Measurements from ENCODE around the gene ITGAL.

Gene ITGAL

DNA sequence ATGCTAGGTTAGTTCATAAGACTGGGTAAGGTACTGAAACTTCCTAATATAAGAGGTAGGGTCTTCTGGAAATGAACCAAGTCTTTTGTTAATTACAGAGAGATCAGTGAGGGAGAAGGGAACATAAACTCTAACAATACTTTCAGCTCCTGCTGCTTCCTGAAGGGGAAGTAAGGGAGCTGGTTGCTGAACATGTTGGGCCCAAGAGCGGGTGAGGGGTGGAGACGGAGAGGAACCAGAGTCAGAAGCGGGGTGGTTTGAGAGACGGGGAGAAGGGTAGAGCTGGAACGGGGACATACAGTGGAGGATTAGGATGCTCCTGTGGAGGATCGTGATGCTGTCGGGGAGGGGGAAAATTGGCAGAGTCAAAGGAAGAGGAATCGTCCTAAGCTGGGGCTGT lies 73.6 kb downstream of the ITGAL start:
- TF ChIP-seq EP300 (IDR thresholded peaks at IDR 0.05; ENCODE audit: borderline replicate concordance) (no peak), NFIC (IDR thresholded peaks at IDR 0.05) (no peak), RAD21 (IDR thresholded peaks at IDR 0.05; ENCODE audit: low read depth) (no peak), TEAD4 (IDR thresholded peaks at IDR 0.05) (no peak), FOXM1 (IDR thresholded peaks at IDR 0.05; ENCODE audit: borderline replicate concordance, low read depth) (no peak), EGR1 (IDR thresholded peaks at IDR 0.05) (no peak), CREB1 (IDR thresholded peaks at IDR 0.05; ENCODE audit: low read depth) (no peak), TAF1 (IDR thresholded peaks at IDR 0.05; ENCODE audit: low read depth) (no peak), YY1 (IDR thresholded peaks at IDR 0.05; ENCODE audit: low read depth) (no peak), ZBTB7A (IDR thresholded peaks at IDR 0.05; ENCODE audit: low read depth) (no peak), CEBPB (IDR thresholded peaks at IDR 0.05) (no peak), TCF12 (IDR thresholded peaks at IDR 0.05; ENCODE audit: low read depth) (no peak)
- TF ChIP-seq, protein P1, sequence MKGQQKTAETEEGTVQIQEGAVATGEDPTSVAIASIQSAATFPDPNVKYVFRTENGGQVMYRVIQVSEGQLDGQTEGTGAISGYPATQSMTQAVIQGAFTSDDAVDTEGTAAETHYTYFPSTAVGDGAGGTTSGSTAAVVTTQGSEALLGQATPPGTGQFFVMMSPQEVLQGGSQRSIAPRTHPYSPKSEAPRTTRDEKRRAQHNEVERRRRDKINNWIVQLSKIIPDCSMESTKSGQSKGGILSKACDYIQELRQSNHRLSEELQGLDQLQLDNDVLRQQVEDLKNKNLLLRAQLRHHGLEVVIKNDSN (IDR thresholded peaks at IDR 0.05) = no peak
- TF ChIP-seq, protein P2, sequence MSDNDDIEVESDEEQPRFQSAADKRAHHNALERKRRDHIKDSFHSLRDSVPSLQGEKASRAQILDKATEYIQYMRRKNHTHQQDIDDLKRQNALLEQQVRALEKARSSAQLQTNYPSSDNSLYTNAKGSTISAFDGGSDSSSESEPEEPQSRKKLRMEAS (IDR thresholded peaks at IDR 0.05) = no peak
- TF ChIP-seq, protein P3, sequence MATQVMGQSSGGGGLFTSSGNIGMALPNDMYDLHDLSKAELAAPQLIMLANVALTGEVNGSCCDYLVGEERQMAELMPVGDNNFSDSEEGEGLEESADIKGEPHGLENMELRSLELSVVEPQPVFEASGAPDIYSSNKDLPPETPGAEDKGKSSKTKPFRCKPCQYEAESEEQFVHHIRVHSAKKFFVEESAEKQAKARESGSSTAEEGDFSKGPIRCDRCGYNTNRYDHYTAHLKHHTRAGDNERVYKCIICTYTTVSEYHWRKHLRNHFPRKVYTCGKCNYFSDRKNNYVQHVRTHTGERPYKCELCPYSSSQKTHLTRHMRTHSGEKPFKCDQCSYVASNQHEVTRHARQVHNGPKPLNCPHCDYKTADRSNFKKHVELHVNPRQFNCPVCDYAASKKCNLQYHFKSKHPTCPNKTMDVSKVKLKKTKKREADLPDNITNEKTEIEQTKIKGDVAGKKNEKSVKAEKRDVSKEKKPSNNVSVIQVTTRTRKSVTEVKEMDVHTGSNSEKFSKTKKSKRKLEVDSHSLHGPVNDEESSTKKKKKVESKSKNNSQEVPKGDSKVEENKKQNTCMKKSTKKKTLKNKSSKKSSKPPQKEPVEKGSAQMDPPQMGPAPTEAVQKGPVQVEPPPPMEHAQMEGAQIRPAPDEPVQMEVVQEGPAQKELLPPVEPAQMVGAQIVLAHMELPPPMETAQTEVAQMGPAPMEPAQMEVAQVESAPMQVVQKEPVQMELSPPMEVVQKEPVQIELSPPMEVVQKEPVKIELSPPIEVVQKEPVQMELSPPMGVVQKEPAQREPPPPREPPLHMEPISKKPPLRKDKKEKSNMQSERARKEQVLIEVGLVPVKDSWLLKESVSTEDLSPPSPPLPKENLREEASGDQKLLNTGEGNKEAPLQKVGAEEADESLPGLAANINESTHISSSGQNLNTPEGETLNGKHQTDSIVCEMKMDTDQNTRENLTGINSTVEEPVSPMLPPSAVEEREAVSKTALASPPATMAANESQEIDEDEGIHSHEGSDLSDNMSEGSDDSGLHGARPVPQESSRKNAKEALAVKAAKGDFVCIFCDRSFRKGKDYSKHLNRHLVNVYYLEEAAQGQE (IDR thresholded peaks at IDR 0.05; ENCODE audit: low read depth) = no peak

DNA sequence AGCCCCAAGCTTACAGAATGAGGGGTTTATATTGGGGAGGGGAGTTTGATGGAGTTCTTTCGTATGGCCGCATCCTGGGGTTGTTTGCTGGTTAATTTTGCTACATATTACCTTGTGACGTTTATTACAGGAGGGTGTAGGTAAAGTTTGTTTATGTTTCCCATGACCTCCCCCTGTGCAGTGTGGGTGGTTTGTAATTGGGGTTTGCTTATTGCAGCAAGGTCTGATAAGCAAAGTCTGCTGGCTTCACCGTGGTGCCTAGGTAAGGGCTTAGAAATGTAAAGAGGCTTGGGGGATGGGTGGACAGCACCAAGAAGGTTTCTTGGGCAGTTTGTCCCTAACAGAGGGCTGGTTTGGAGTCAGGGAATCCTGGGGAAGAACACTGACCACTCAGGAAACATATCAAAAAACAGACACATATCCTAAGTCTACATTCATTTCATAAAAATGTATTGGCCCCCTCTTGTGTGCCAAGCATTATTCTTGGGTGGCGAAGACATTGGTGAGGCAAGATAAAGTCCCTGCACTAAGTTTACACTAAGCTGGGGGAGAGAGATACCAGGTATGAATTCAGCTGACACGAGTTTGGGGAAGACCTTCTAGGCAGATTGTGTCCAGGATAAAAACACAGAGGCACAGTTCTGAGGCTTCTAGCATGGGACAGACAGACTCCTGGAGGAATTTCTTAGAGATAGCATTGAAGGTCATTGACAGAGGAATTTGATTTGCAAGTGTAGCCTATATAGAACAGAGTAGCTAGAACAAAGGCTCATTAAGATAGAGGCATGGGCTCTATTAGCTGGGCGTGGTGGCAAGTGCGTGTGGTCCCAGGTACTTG lies 76.1 kb downstream of the ITGAL start:
- TF ChIP-seq, protein P3 (IDR thresholded peaks at IDR 0.05; ENCODE audit: low read depth) = no peak
- TF ChIP-seq EP300 (IDR thresholded peaks at IDR 0.05; ENCODE audit: borderline replicate concordance) (no peak), TCF12 (IDR thresholded peaks at IDR 0.05; ENCODE audit: low read depth) (no peak), FOXM1 (IDR thresholded peaks at IDR 0.05; ENCODE audit: borderline replicate concordance, low read depth) (no peak), NFIC (IDR thresholded peaks at IDR 0.05) (no peak), YY1 (IDR thresholded peaks at IDR 0.05; ENCODE audit: low read depth) (no peak), ZBTB7A (IDR thresholded peaks at IDR 0.05; ENCODE audit: low read depth) (no peak), EGR1 (IDR thresholded peaks at IDR 0.05) (no peak)

DNA sequence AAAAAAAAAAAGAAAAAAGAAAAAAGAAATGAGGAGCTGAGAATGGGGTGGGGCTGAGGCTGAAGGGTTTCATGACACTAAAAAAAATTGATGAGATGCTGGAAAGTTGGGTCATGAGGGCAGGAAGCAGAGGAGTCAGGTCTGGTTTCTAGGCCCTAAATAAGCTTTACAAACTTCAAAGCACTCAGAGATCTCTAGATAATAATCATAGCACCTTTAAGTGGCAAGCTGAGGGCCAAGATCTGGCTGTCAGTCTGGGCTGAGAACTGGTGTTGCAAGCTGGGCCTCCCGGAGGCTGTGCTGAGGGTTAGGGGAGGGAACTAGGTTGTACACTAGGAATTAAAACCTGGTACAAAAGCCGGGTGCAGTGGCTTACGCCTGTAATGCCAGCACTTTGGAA lies 79.2 kb downstream of the ITGAL start:
- TF ChIP-seq FOXM1 (IDR thresholded peaks at IDR 0.05; ENCODE audit: borderline replicate concordance, low read depth) = no peak
- no peak for TF ChIP-seq YY1 (IDR thresholded peaks at IDR 0.05; ENCODE audit: low read depth)
- TF ChIP-seq TCF12 (IDR thresholded peaks at IDR 0.05; ENCODE audit: low read depth) = no peak
- TF ChIP-seq EP300 (IDR thresholded peaks at IDR 0.05; ENCODE audit: borderline replicate concordance) = no peak
- TF ChIP-seq, protein P1 (IDR thresholded peaks at IDR 0.05) = no peak
- no peak for TF ChIP-seq NFIC (IDR thresholded peaks at IDR 0.05)
- TF ChIP-seq TAF1 (IDR thresholded peaks at IDR 0.05; ENCODE audit: low read depth) = no peak
- no peak for TF ChIP-seq ZBTB7A (IDR thresholded peaks at IDR 0.05; ENCODE audit: low read depth)
- TF ChIP-seq, protein P3 (IDR thresholded peaks at IDR 0.05; ENCODE audit: low read depth) = no peak
- no peak for TF ChIP-seq RAD21 (IDR thresholded peaks at IDR 0.05; ENCODE audit: low read depth)
- TF ChIP-seq CREB1 (IDR thresholded peaks at IDR 0.05; ENCODE audit: low read depth) = no peak
- TF ChIP-seq, protein P2 (IDR thresholded peaks at IDR 0.05) = no peak

DNA sequence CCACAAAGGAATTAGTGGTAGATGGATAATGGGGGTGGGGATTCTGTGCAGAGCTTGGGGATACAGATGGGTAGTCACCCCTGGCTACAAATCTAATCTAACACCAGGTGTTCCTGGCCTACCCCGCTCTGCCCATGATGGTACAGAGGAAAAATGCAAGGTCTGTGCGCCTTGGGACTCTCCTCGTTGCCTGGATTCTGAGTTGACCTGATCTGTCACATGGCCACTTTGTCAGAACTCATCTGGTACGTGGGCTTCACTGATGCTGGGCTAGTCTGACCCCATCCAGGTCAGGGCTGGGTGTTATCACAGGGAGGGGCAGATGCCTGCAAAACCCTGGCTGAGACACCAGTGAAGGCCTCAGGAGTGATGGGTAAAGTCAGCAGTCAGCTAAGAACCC lies 80.4 kb downstream of the ITGAL start:
- TF ChIP-seq EP300 (IDR thresholded peaks at IDR 0.05; ENCODE audit: borderline replicate concordance) = no peak
- TF ChIP-seq RAD21 (IDR thresholded peaks at IDR 0.05; ENCODE audit: low read depth) = no peak
- no peak for TF ChIP-seq EGR1 (IDR thresholded peaks at IDR 0.05)
- no peak for TF ChIP-seq ZBTB7A (IDR thresholded peaks at IDR 0.05; ENCODE audit: low read depth)
- TF ChIP-seq TCF12 (IDR thresholded peaks at IDR 0.05; ENCODE audit: low read depth) = no peak
- TF ChIP-seq, protein P3 (IDR thresholded peaks at IDR 0.05; ENCODE audit: low read depth) = no peak
- TF ChIP-seq CEBPB (IDR thresholded peaks at IDR 0.05) = no peak
- TF ChIP-seq TEAD4 (IDR thresholded peaks at IDR 0.05) = no peak
- TF ChIP-seq, protein P2 (IDR thresholded peaks at IDR 0.05) = no peak
- TF ChIP-seq, protein P1 (IDR thresholded peaks at IDR 0.05) = no peak
- no peak for TF ChIP-seq TAF1 (IDR thresholded peaks at IDR 0.05; ENCODE audit: low read depth)
- no peak for TF ChIP-seq NFIC (IDR thresholded peaks at IDR 0.05)
